Esophagus squamous epithelium (tissue), 5 donors: ENCODE data around the gene MANSC4. TPM values are rescaled to one million over a fixed set of nuclear protein-coding genes. Genes with fewer than 3 reads are reported as not detected.

Experiments used
- DNase-seq: peaks from one replicate; lab custom pipeline; 2025; lab: John Stamatoyannopoulos, UW
- H3K27ac ChIP-seq, 4 donors: fragments of 200-600 bp; sonication (generic); one replicate each; pipeline ENCODE4 v1.5.1; 2016 to 2019; ENCODE audit warnings: mild to moderate bottlenecking in 1 of 4
- H3K27me3 ChIP-seq, 4 donors: fragments of 200-600 bp; sonication (generic); 1 replicate in 3 of 4; 2 replicates in 1 of 4; pipeline versions ENCODE4 v1.5.1 to v1.6.0; 2017 to 2021; ENCODE audit warnings: antibody characterized with exemption in 1 of 4
- H3K36me3 ChIP-seq, 3 donors: fragments of 200-600 bp; sonication (generic); one replicate each; pipeline ENCODE4 v1.5.1; 2016 to 2019
- H3K4me1 ChIP-seq, 3 donors: fragments of 200-600 bp; sonication (generic); one replicate each; pipeline ENCODE4 v1.5.1; 2017 to 2019
- H3K4me3 ChIP-seq, 4 donors: fragments of 200-600 bp; sonication (generic); 1 replicate in 3 of 4; 2 replicates in 1 of 4; pipeline ENCODE4 v1.5.1; 2016 to 2019; ENCODE audit warnings: mild to moderate bottlenecking in 2 of 4, moderate library complexity in 1 of 4
- H3K9me3 ChIP-seq, 3 donors: fragments of 200-600 bp; sonication (generic); one replicate each; pipeline ENCODE4 v1.5.1; 2016 to 2019
- CTCF ChIP-seq, 6 experiments: fragments of 450-650 bp in 4 of 6; fragments of 200-600 bp in 2 of 6; sonication (generic) in 2 of 6; IDR thresholded peaks; one replicate each; pipeline ENCODE4 v1.5.1; 2016 to 2019; ENCODE audit warnings: antibody characterized with exemption in 6 of 6, mild to moderate bottlenecking in 4 of 6, moderate library complexity in 4 of 6
- POLR2A ChIP-seq, 4 donors: fragments of 450-650 bp; IDR thresholded peaks; one replicate each; pipeline ENCODE4 v1.6.1; 2017; ENCODE audit warnings: antibody characterized with exemption in 4 of 4, mild to moderate bottlenecking in 4 of 4, moderate library complexity in 3 of 4
- WGBS, 2 donors: methylation state at CpG; one replicate each; pipeline ENCODE4 v1.1.5; 2018; 5-methylcytosine and 5-hydroxymethylcytosine counted together
- intact Hi-C: fragments of 100-400 bp; cut with DNase I; formaldehyde crosslinking; loops from one replicate; pipeline ENCODE4 v1.15.0; 2022
- total RNA-seq, 4 donors: library from RNA; depleted of rRNA; stranded (reverse); fragments of >200 nt; gene quantifications; one replicate each; pipeline ENCODE4 v1.1.0, GENCODE V29; 2016
- donor health status: DM: yes; HTN: yes; CAD: no.

Gene MANSC4
- total RNA-seq, 4 donors from 2014 or later, result not detected

GRCh38 chr12:27814851-27815591 is 35.0 kb upstream of the MANSC4 start:
- WGBS, 2 donors, result 38 to 66% methylated on average over 3 of the region's 3 CpGs
- H3K9me3 ChIP-seq, result no peaks in the 10 kb centered on the region
- H3K4me3 ChIP-seq, result no peak overlapping the region
- H3K36me3 ChIP-seq, result no peaks in the 10 kb centered on the region
- intact Hi-C loops, result loop anchor here (5.0 kb wide), 1 partner anchor 83 kb away; no protein-coding TSS in a partner anchor
- TF ChIP-seq CTCF (IDR thresholded peaks at IDR 0.05) (no peak), POLR2A (IDR thresholded peaks at IDR 0.05) (no peak)
- H3K4me1 ChIP-seq, result no peaks in the 10 kb centered on the region
- peaks cover 0 to 6% (median 0%) of the 10 kb centered on the region in 4 donors for H3K27me3 ChIP-seq
- no peak overlapping the region for H3K27ac ChIP-seq
- DNase-seq, result no peak

DNA sequence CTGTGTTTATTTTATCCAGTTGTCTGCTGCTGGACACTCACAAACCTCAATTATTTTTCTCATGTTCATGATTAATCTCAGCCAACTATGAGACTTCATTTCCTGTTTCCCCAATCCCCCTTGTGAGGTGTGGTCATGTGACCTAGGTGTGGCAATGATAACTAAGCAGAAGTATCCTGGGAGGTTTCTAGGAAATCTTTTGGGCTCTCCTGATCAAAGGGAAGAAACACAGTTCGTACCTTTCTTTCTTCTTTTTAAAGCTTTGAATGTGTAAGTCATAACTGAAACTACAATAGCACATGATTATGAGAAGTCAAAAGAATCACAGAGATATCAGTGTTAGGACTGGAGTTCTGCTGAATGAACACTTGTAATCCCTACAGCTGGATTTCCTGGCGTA is 34.4 kb upstream of the MANSC4 start:
- 58 to 77% methylated on average over 2 of the region's 2 CpGs for WGBS, 2 donors
- intact Hi-C loops, result no loop called here
- H3K27me3 ChIP-seq, result peaks cover 0 to 6% (median 0%) of the 10 kb centered on the region in 4 donors
- no peak for DNase-seq
- no peak overlapping the region for H3K4me3 ChIP-seq
- no peaks in the 10 kb centered on the region for H3K9me3 ChIP-seq
- H3K36me3 ChIP-seq, result no peaks in the 10 kb centered on the region
- no peak overlapping the region for H3K27ac ChIP-seq
- no peaks in the 10 kb centered on the region for H3K4me1 ChIP-seq
- TF ChIP-seq POLR2A (IDR thresholded peaks at IDR 0.05), result no peak
- no peak for TF ChIP-seq CTCF (IDR thresholded peaks at IDR 0.05)

DNA sequence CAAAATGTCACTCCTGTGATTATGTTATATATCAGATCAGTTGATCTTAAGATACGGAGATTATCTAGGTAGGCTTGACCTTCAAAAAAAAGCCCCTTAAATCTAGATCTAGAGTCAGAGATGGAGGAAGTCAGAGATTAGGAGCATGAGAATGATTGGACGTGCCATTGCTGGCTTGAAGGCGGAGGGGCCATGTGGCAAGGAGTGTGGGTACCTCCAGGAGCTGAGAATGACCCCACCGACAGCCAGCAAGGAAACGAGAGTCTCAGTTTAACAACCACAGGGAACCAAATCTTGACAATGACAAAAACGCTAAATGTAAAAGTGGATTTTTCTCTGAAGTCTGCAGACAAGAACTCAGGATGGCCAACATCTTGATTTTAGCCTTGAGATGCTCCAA is 32.5 kb upstream of the MANSC4 start:
- peaks cover 0 to 6% (median 0%) of the 10 kb centered on the region in 4 donors for H3K27me3 ChIP-seq
- intact Hi-C loops, result no loop called here
- WGBS, 2 donors, result 67 to 76% methylated on average over 6 of the region's 6 CpGs
- H3K36me3 ChIP-seq, result no peaks in the 10 kb centered on the region
- no peaks in the 10 kb centered on the region for H3K4me1 ChIP-seq
- TF ChIP-seq POLR2A (IDR thresholded peaks at IDR 0.05) (no peak), CTCF (IDR thresholded peaks at IDR 0.05) (no peak)
- H3K4me3 ChIP-seq, result no peak overlapping the region
- DNase-seq, result no peak
- H3K9me3 ChIP-seq, result no peaks in the 10 kb centered on the region
- no peak overlapping the region for H3K27ac ChIP-seq

DNA sequence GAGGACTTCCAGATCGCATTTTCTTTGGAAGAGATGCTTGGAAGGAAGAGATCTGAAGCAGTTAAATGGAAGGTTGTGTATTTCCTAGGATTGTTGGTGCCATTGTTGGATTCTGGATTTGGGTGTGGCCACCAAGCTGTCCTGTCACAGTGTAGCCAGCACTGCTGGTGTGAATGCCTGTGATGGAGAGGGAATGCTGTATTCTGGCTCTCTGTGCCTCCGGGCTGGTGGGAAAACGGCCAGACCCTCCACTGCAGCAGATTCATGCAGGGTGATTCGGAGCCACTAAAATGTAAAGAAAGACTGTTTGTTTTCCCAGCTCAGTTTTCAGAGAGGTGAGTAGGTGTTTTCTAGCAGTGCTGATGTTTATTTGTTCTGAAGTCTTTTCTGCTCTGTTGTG is 30.7 kb upstream of the MANSC4 start:
- intact Hi-C loops, result no loop called here
- no peak for TF ChIP-seq CTCF (IDR thresholded peaks at IDR 0.05)

DNA sequence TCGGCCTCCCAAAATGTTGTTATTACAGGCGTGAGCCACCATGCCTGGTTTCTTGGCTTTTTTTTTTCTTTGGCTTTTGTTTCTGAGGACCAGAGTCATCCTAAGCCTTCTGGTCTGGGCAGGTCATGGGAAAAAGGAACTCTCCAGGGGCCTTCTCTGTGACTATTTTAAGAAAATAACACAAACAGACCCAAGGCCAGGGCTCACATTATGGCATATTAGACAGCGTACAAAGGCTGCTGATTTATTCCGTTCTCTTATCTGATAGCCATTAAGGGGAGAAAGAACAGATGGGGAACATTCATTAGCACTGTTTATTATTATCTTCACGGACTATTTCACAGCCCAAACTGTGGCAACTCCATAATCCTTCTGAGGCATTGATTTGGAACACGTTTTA is 28.8 kb upstream of the MANSC4 start:
- intact Hi-C loops, result no loop called here
- no peak overlapping the region for H3K4me3 ChIP-seq
- DNase-seq, result no peak
- no peaks in the 10 kb centered on the region for H3K9me3 ChIP-seq
- no peaks in the 10 kb centered on the region for H3K4me1 ChIP-seq
- TF ChIP-seq CTCF (IDR thresholded peaks at IDR 0.05) (no peak), POLR2A (IDR thresholded peaks at IDR 0.05) (no peak)
- WGBS, 2 donors, result 58 to 61% methylated on average over 6 of the region's 6 CpGs
- no peak overlapping the region for H3K27ac ChIP-seq
- no peaks in the 10 kb centered on the region for H3K36me3 ChIP-seq
- H3K27me3 ChIP-seq, result peaks cover 0 to 11% (median 0%) of the 10 kb centered on the region in 4 donors

More for the DNA sequence above, 30.7 kb upstream of the MANSC4 start:
- H3K4me1 ChIP-seq, result no peaks in the 10 kb centered on the region
- no peak overlapping the region for H3K27ac ChIP-seq
- no peak overlapping the region for H3K4me3 ChIP-seq
- 49 to 66% methylated on average over 4 of the region's 4 CpGs for WGBS, 2 donors
- no peaks in the 10 kb centered on the region for H3K9me3 ChIP-seq
- no peaks in the 10 kb centered on the region for H3K36me3 ChIP-seq
- DNase-seq, result no peak
- H3K27me3 ChIP-seq, result peaks cover 0 to 10% (median 0%) of the 10 kb centered on the region in 4 donors
